DMS53 (cell line): ENCODE measurements around the gene ERV3-1.
"Not testable (repeated sequence)": the region's sequence is repeated elsewhere in the genome, so short reads cannot be mapped to it uniquely, and the experiment has no call there.

ENCODE experiments used
- DNase-seq: peaks from one replicate; lab custom pipeline; 2025; lab: John Stamatoyannopoulos, UW

The ERV3-1 gene, protein sequence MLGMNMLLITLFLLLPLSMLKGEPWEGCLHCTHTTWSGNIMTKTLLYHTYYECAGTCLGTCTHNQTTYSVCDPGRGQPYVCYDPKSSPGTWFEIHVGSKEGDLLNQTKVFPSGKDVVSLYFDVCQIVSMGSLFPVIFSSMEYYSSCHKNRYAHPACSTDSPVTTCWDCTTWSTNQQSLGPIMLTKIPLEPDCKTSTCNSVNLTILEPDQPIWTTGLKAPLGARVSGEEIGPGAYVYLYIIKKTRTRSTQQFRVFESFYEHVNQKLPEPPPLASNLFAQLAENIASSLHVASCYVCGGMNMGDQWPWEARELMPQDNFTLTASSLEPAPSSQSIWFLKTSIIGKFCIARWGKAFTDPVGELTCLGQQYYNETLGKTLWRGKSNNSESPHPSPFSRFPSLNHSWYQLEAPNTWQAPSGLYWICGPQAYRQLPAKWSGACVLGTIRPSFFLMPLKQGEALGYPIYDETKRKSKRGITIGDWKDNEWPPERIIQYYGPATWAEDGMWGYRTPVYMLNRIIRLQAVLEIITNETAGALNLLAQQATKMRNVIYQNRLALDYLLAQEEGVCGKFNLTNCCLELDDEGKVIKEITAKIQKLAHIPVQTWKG

GRCh38 chr7:65006094-65006992 is at the start of gene ERV3-1:
Gene ERV3-1 (minus strand): TSS chr7:65006687. CDS start chr7:64993026, 13,661 bp downstream.
- peak; percentile 99 for DNase-seq

- not testable (repeated sequence) for DNase-seq
Observed at GRCh38 chr7:65055786-65056185, 49.3 kb upstream of the ERV3-1 start.

- not testable (repeated sequence) for DNase-seq
Observed at GRCh38 chr7:65054466-65054994, 48.0 kb upstream of the ERV3-1 start.

GRCh38 chr7:65051654-65052053 is 45.2 kb upstream of the ERV3-1 start:
- DNase-seq = not testable (repeated sequence)

GRCh38 chr7:65051139-65051538 is 44.7 kb upstream of the ERV3-1 start:
- DNase-seq = not testable (repeated sequence)

- not testable (repeated sequence) for DNase-seq
Observed at GRCh38 chr7:65046329-65046728, 39.8 kb upstream of the ERV3-1 start.

DNA sequence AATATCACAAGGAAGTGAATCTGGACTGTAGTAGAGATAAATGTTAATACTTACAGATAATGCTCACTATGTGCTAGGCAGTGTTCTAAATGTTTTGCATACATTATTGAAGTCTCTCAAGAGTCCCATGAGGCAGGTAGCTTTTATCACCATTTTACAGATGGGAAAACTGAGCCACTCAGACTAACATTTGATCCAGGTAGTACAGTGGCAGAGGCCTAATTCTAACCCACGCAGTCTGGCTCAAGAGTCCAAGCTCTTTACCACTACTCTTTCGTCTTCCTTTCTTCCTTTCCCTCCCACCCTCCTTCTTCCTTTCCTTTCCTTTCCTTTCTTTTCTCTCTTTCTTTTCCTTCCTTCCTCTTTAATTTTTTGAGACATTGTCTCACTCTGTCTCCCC is 39.1 kb upstream of the ERV3-1 start:
- not testable (repeated sequence) for DNase-seq

GRCh38 chr7:65038767-65039166 is 32.3 kb upstream of the ERV3-1 start:
- peak; percentile 77 for DNase-seq

- DNase-seq = peak; percentile 98
Observed at GRCh38 chr7:65037740-65038688, 31.5 kb upstream of the ERV3-1 start.

- peak; percentile 7 for DNase-seq
Observed at GRCh38 chr7:65036526-65036925, 30.0 kb upstream of the ERV3-1 start.

DNA sequence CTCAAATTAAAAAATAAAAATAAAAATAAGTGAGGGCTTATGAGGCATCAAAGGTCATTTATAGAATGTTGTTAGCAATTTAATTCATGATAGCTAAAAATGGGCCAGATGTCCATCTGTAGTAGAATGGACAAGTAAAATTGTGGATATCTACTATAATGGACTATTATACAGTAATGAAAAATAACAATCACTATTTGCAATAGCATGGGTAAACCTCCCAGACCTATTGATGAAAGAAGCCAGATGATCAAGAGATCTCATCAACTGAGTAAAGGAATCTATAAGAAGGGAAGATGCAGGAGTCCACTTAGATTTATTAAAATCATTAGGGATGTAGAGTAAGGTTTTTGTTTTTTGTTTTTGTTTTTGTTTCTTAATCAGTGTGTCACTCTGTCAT is 29.0 kb upstream of the ERV3-1 start:
- not testable (repeated sequence) for DNase-seq

DNA sequence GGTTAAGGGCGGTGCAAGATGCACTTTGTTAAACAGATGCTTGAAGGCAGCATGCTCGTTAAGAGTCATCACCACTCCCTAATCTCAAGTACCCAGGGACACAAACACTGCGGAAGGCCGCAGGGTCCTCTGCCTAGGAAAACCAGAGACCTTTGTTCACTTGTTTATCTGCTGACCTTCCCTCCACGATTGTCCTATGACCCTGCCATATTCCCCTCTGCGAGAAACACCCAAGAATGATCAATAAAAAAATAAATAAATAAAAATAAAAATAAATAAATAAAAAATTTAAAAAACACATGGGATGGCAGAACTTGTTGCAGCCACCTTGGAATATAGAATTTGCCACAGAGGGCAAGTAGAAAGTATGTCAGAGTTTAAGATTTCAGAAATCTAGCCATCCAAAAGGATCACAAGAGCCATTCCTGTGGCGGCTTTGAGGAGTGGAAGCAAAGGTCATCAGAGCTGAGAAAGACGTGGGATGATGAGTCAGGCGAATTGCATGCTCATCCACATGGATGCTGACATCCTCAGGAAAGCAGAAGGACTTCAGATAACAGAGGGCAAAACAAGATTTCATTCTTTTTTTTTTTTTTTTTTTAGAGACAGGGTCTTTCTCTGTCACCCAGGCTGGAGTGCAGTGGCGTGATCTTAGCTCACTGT is 27.8 kb upstream of the ERV3-1 start:
- DNase-seq = not testable (repeated sequence)

GRCh38 chr7:65033391-65033790 is 26.9 kb upstream of the ERV3-1 start:
- not testable (repeated sequence) for DNase-seq

GRCh38 chr7:65025023-65025422 is 18.5 kb upstream of the ERV3-1 start:
- not testable (repeated sequence) for DNase-seq

- DNase-seq = peak; percentile 10
Observed at GRCh38 chr7:65020978-65021377, 14.5 kb upstream of the ERV3-1 start.

DNA sequence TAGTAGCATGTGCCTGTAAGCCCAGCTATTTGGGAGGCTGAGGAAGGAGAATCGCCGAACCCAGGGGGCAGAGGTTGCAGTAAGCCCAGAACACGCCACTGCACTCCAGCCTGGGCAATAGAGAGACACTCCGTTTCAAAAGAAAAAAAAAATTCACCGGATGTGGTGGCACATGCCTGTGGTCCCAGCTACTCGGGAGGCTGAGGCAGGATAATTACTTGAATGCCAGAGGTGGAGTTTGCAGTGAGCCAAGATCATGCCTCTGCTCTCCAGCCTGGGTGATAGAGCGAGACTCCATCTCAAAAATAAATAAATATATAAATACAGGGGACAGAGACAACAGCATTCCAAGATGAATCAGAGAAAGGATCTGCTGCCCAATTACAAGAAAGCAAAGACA is 3.4 kb upstream of the ERV3-1 start:
- not testable (repeated sequence) for DNase-seq

- not testable (repeated sequence) for DNase-seq
Observed at GRCh38 chr7:65009394-65009793, 2.9 kb upstream of the ERV3-1 start.

DNA sequence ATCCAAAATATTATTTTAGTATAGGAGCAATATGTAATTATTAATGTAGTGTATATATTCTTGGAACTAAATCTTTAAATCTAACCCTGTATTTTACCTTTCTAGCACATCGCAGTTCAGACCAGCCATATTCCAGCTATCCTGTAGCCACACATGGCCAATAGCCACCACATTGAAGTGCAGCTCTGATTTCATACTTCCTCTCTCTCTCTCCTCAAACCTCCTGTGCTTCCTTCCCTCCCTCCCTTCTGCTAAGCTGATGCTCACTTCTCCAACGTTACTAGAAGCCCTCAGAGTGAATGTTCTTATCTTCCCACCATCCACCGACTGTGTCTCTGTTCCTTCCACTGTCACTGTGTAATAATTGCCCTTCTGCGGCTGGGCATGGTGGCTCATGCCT is 549 bp upstream of the ERV3-1 start:
- DNase-seq = peak; percentile 72

DNA sequence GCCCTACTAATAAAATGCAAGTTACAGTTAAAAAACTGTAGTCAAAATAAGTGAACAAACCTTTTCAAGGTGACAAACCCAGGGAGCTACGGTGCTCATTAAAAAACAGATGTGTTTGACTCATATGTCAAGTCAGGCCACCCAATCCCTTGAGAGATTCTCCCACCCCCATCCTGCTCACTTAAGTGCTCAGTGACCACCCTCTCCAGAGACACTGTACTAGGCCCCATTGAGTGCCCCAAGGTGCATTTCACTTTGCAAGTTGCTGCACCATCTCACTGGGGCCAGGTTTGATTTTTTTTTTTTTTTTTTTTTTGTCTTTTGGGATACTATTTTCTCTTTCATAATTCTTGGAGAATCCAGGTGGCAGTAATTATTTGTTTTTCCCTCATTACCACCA is 1.9 kb downstream of the ERV3-1 start:
- DNase-seq = no peak

GRCh38 chr7:65002972-65003585 is 3.4 kb downstream of the ERV3-1 start:
- DNase-seq = no peak
